GM10266 (cell line): ENCODE data around the gene GRK1.

ENCODE experiments used
- DNase-seq: peaks from one replicate; pipeline ENCODE4 v3.0.0; 2012; ENCODE audit errors: extremely low spot score
- TF ChIP-seq, protein P1 (sequence below): IDR thresholded peaks from 2 replicates; pipeline ENCODE4 v1.5.1; 2012; ENCODE audit warnings: mild to moderate bottlenecking, low read depth; ENCODE audit not compliant: control insufficient read depth, insufficient read depth; ENCODE audit errors: missing control alignments

Gene GRK1

DNA sequence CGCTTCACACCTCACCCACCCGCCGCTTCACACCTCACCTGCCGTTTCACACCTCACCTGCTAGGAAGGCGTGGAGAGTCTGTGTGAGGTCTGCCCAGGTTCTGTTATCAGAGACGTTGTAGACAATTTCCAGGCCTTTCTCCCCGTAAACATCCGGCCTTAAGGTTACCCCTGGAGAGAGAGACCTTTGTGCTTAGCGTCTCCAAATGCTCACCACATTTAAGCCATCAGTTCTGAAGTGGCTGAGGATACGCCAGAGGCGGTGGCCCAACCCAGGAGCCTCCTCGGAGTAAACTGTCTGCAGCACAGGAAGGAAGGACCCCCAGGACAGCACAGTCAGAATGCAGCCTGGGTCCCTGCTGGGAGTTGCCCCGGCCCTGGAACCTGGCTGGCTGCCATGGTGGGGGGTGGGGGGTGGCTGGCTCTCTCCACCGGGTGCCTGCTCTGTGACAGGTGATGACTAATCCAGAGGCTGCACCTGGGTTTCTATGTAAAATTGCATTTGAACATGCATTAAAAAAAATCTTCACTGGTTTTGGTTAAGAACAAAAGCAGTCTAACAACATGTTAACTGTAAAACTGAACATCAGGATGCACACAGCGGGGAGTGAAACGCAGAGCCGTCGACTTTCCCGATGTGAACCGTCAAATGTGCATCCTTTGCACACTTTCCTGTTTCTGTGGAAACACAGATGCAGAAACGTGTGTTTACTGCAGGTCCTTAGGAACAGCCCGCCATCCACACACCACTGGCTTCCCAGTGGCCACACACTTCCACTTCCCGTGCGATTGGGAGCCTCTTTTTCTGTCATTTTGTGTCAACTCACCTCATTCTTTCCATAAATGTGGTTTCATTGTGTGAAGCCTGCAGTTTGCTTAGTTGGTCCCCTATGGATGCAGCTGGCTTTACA lies 13.5 kb upstream of the GRK1 start:
- TF ChIP-seq, protein P1, sequence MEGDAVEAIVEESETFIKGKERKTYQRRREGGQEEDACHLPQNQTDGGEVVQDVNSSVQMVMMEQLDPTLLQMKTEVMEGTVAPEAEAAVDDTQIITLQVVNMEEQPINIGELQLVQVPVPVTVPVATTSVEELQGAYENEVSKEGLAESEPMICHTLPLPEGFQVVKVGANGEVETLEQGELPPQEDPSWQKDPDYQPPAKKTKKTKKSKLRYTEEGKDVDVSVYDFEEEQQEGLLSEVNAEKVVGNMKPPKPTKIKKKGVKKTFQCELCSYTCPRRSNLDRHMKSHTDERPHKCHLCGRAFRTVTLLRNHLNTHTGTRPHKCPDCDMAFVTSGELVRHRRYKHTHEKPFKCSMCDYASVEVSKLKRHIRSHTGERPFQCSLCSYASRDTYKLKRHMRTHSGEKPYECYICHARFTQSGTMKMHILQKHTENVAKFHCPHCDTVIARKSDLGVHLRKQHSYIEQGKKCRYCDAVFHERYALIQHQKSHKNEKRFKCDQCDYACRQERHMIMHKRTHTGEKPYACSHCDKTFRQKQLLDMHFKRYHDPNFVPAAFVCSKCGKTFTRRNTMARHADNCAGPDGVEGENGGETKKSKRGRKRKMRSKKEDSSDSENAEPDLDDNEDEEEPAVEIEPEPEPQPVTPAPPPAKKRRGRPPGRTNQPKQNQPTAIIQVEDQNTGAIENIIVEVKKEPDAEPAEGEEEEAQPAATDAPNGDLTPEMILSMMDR: no peak
- no peak for DNase-seq

DNA sequence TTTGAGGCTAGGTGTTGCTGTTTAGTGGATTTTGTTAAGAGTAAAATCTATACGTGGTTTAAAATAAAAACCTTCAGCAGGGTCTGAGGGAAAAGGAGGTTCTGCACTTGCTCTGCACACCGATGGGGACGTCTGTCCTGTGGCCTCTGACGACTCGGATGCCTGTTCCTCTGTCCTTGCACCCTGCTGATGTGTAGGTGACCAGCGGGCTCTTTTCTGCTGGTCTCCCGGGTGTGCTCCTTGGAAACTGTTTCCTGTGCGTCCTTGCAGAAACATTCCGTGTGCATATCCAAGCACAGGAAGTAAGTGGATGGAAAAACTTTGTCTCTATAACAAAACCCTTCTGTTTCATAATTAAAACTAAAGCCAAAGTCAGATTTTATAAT lies 12.9 kb upstream of the GRK1 start:
- DNase-seq: no peak
- TF ChIP-seq, protein P1: no peak

DNA sequence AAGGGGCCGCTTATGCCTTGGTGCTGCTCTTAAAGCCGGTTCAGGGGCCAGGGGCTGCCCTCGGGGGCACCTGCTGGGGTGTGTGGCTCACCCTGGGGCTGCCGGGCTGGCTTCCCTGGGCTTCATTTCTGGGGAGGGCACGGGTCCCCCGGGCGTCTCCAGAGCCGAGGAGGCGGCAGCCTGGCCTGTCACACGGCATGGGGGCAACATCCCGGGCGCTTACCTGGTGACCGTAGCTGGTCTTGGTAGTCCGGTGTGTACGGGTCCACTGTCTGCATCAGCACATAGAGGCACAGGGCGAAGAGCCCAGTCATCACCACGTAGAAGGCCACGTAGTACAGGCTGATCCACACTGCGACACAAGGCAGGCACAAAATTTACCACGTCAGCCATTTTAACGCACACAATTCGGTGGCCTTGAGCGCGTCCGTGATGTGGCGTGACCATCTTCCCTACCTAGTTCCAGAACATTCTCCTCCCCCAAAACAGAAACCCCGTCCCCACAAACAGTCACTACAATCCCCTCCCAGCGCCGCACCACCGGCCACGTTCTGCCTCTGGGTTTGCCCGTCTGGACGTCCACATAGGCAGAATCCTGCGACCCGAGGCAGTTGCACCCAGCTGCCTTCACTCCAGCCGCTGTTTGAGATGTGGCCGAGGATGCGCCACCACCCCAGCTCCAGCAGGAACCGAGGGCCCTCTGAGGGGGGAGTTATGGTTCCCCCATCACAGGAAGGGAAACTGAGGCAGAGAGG lies 12.3 kb upstream of the GRK1 start:
- DNase-seq: no peak
- TF ChIP-seq, protein P1: no peak

- TF ChIP-seq, protein P1: no peak
- DNase-seq: no peak
These were observed 11.5 kb upstream of the GRK1 start for GRCh38 chr13:113655346-113656002.

DNA sequence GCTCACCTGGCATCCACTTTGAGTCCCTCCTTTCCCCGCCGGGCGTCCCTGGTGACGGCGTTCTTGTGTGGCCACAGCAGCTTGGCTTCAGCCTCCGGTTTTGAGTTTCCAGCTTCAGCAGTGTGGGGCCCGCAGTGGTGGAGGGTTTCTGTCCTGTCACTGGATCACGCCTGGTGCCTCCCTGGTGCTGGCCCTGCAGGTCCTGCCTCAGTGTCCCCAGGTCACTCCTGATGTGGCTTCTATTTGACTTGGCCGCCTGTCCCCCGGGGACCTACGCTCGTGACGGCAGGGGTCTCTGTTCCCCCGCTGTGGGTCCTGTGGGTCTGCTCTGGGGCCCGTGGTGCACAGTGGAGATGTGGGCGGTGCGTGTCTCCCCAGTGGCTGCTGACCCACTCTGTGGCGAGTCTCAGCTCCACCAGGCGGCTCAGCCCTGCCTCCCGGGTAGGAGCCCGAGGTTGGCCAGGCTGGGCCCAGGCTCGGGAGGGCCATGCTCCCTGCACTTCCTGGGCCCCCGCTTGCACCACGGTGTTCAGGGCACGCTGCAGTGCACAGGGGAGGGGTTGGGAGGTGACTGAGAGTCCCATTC lies 10.9 kb upstream of the GRK1 start:
- TF ChIP-seq, protein P1: no peak
- DNase-seq: no peak

- no peak for DNase-seq
- TF ChIP-seq, protein P1: no peak
These were observed 10.0 kb upstream of the GRK1 start for GRCh38 chr13:113656831-113657671.
